Prostate gland (tissue), 2 donors: ENCODE results near the gene TNRC18.

Source experiments
- POLR2A ChIP-seq: fragments of 450-650 bp; IDR thresholded peaks from one replicate; pipeline ENCODE4 v1.6.1; 2016; ENCODE audit warnings: antibody characterized with exemption, mild to moderate bottlenecking
- POLR2AphosphoS5 ChIP-seq: sonication (generic); formaldehyde crosslinking; IDR thresholded peaks from one replicate; pipeline ENCODE4 v1.6.1; 2017; ENCODE audit warnings: antibody characterized with exemption
- TF ChIP-seq, protein P1 (sequence below), 4 experiments: fragments of 200-600 bp in 2 of 4; fragments of 450-650 bp in 2 of 4; sonication (generic) in 2 of 4; IDR thresholded peaks; 1 replicate in 3 of 4; 2 replicates in 1 of 4; pipeline ENCODE4 v1.5.1; 2016 to 2019; ENCODE audit warnings: antibody characterized with exemption in 4 of 4, mild to moderate bottlenecking in 2 of 4, moderate library complexity in 2 of 4

DNA sequence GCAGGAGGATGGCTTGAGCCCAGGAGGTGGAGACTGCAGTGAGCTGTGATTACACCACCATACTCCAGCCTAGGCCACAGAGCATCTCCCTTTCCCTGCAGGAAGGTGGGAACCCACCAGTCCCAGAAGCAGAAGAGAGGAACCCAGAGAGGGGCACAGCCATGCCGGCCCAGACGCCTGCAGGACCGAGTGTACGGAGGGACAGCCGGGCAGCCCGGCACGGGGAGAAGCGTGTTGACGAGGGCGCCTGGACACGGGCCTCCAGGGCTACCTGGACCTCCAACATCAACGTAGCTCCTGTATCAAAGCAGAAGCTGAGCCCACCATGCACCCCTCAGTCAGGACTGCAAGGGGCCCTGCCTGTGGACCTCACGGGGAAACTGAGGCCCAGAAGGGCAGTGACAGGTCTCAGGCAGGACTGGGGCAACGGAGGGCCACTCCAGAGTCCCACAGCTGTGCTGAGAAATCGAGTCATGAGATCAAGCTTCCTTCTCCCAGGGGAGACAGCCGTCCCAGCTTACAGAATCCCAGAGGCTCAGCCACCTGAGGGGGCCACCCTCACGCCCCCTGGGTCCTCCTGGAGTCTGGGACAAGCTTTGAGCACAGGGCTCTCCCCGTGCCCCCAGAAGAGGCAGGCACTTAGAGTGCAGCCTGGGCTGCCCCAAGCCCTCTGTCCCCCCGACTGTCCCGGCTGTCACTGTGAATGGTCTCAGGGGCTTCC, 43.1 kb downstream of the TNRC18 start:
- TF ChIP-seq, protein P1, sequence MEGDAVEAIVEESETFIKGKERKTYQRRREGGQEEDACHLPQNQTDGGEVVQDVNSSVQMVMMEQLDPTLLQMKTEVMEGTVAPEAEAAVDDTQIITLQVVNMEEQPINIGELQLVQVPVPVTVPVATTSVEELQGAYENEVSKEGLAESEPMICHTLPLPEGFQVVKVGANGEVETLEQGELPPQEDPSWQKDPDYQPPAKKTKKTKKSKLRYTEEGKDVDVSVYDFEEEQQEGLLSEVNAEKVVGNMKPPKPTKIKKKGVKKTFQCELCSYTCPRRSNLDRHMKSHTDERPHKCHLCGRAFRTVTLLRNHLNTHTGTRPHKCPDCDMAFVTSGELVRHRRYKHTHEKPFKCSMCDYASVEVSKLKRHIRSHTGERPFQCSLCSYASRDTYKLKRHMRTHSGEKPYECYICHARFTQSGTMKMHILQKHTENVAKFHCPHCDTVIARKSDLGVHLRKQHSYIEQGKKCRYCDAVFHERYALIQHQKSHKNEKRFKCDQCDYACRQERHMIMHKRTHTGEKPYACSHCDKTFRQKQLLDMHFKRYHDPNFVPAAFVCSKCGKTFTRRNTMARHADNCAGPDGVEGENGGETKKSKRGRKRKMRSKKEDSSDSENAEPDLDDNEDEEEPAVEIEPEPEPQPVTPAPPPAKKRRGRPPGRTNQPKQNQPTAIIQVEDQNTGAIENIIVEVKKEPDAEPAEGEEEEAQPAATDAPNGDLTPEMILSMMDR (IDR thresholded peaks at IDR 0.05): no peak
- TF ChIP-seq POLR2AphosphoS5: no peak
- no peak for TF ChIP-seq POLR2A
